BLaER1 treated with 17β-estradiol and CSF1 and Interleukin-3, amounts not matched to agents 10 nM and 100 nM (cell line): ENCODE results near the gene GLP2R.

ENCODE experiments used
- H3K27ac ChIP-seq, 11 experiments: shearing (Covaris generic); formaldehyde crosslinking; 2 replicates each; pipeline ENCODE4 v1.8.1; 2022
- H3K27me3 ChIP-seq, 11 experiments: shearing (Covaris generic); formaldehyde crosslinking; 2 replicates each; pipeline ENCODE4 v1.8.1; 2022
- H3K36me3 ChIP-seq, 11 experiments: shearing (Covaris generic); formaldehyde crosslinking; 2 replicates each; pipeline ENCODE4 v1.8.1; 2022
- H3K4me1 ChIP-seq, 10 experiments: shearing (Covaris generic); formaldehyde crosslinking; 2 replicates each; pipeline ENCODE4 v1.8.1; 2022
- H3K4me2 ChIP-seq, 11 experiments: shearing (Covaris generic); formaldehyde crosslinking; 2 replicates each; pipeline ENCODE4 v1.8.1; 2022
- H3K4me3 ChIP-seq, 10 experiments: shearing (Covaris generic); formaldehyde crosslinking; 2 replicates each; pipeline ENCODE4 v1.8.1; 2022
- H3K9ac ChIP-seq, 11 experiments: shearing (Covaris generic); formaldehyde crosslinking; 2 replicates each; pipeline ENCODE4 v1.8.1; 2022
- H3K9me3 ChIP-seq, 11 experiments: shearing (Covaris generic); formaldehyde crosslinking; replicated peaks in 1 of 11; 2 replicates each; pipeline ENCODE4 v1.8.1; 2022
- H4K20me1 ChIP-seq, 11 experiments: shearing (Covaris generic); formaldehyde crosslinking; 2 replicates each; pipeline ENCODE4 v1.8.1; 2022
- Cebpa-rat ChIP-seq, 11 experiments: shearing (Covaris generic); IDR thresholded peaks; 2 replicates each; pipeline ENCODE4 v1.8.1; 2022

Gene GLP2R

DNA sequence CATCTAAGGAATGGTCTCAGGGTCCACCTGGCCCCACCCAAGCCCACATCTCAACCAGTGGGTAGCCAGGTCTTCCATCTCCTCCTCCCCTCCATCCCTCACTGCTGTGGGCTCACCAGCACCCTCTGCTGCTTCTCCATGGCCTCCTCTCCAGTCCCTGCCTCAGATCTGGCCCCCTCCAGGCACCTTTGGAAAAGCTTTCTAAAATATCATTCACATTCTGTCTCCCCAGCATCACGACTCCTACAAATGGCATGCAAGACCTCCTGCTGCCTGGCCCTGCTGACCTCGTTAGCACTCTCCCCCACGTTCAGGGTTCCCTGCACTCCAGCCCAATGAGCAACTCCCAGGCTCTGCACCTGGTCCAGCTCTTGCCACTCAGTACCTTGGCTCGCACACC, 13.7 kb downstream of the GLP2R start:
- no peak for TF ChIP-seq Cebpa-rat (IDR thresholded peaks at IDR 0.05)
- no peak overlapping the region for H3K4me3 ChIP-seq
- H3K27ac ChIP-seq = no peak overlapping the region
- no peaks in the 10 kb centered on the region for H3K4me1 ChIP-seq
- no peaks in the 10 kb centered on the region for H3K27me3 ChIP-seq
- no peaks in the 10 kb centered on the region for H3K36me3 ChIP-seq
- H3K9ac ChIP-seq = no peak overlapping the region
- H3K4me2 ChIP-seq = no peak overlapping the region
- H4K20me1 ChIP-seq = no peaks in the 10 kb centered on the region
- no peaks in the 10 kb centered on the region for H3K9me3 ChIP-seq

DNA sequence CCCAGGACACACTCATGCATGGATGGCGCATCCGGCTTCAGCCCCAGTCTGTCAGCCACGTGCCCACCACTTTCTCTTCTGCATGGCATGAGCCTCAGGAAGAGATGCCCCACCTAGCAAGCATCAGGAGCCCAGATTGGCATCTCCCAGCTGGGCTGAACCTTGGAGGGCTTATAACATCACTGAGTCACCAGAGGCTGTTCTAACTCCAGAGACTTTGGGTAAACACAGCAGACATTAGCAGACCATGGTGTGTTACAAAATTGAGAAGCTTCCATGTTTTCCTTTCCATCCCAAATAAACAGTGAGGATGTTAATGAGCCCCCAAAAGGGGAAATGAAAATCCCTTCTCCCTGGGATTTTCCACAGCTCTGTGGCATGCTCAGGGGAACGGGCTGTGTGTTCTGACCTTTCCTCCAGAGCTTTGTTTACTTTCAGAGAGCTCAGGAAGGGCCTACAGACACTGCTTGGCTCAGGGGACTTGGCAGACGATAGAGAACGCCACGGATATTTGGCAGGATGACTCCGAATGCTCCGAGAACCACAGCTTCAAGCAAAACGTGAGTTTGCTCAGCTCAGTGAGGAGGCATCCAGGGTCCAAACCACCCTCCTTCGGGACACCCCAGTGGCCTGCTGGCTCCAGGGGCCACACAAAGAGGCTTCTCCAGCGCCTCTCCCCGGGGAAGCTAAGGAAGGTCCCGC, 16.5 kb downstream of the GLP2R start:
- no peaks in the 10 kb centered on the region for H3K9me3 ChIP-seq
- H3K36me3 ChIP-seq = no peaks in the 10 kb centered on the region
- H3K27ac ChIP-seq = no peak overlapping the region
- no peaks in the 10 kb centered on the region for H3K27me3 ChIP-seq
- TF ChIP-seq Cebpa-rat (IDR thresholded peaks at IDR 0.05) = no peak
- H3K9ac ChIP-seq = no peak overlapping the region
- no peak overlapping the region for H3K4me2 ChIP-seq
- no peaks in the 10 kb centered on the region for H3K4me1 ChIP-seq
- H3K4me3 ChIP-seq = no peak overlapping the region
- no peaks in the 10 kb centered on the region for H4K20me1 ChIP-seq

DNA sequence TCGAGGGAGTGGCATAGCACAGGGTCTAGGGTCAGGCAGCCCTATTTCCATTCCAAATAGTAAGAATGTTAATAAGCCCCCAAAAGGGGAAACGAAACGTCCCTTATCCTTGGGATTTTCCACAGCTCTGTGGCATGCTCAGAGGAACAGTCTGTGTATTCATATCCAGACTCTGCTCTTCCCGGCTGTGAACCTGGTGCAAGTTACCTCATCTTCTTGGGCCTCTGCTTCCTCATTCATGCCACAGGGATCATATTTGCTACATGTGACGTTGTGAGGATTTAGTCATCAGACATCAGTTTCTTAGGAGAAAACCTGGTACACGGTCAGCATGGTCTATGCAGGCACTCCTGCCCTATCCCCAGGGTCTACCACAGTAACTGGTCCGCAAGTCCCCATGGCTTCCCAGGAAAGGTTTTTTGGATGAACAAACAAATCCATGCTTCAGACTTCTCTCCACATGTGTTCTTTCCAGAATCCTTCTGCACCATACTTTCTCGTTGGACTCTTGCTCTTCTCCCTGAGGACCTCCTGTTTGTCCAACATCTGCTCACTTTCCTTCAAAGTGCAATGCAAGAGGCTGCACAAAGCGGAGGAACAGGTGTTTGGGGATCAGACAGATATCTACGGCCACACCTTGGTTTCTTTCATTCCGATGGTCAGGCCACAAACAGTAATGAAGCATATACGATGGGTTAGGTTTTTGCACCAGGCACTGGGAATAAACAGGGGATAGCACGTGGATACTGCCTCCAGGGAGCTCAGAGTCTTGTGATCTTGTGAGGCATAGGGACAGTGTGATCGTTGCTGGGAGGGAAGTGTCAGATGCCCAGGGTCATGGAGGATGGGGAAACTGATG, 17.7 kb downstream of the GLP2R start:
- H3K9ac ChIP-seq = no peak overlapping the region
- H4K20me1 ChIP-seq = no peaks in the 10 kb centered on the region
- no peak for TF ChIP-seq Cebpa-rat (IDR thresholded peaks at IDR 0.05)
- no peaks in the 10 kb centered on the region for H3K9me3 ChIP-seq
- no peaks in the 10 kb centered on the region for H3K27me3 ChIP-seq
- H3K4me2 ChIP-seq = no peak overlapping the region
- no peaks in the 10 kb centered on the region for H3K36me3 ChIP-seq
- H3K27ac ChIP-seq = no peak overlapping the region
- no peaks in the 10 kb centered on the region for H3K4me1 ChIP-seq
- H3K4me3 ChIP-seq = no peak overlapping the region

DNA sequence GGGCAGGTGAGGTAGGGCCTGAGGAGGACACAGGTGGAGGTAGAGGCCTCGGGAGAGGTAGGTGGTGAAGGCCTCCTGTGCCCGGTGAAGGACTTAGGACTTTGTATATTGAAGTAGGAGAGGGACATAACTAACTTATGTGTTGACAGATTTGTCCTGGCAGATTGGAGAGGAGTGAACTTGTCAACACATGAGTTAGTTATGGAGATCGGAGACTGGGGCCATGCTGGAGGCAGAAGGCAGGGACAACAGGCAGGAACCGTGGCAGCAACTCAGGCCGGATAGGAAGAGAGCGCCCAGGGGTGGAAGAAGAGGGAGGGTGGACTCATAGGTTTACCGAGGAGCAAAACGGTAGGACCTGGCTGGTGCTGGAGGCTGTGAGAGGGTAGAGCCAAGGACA, 18.4 kb downstream of the GLP2R start:
- Histone ChIP-seq H3K9me3 (no peaks in the 10 kb centered on the region), H3K27me3 (no peaks in the 10 kb centered on the region), H3K4me3 (no peak overlapping the region), H4K20me1 (no peaks in the 10 kb centered on the region), H3K27ac (no peak overlapping the region), H3K9ac (no peak overlapping the region), H3K4me2 (no peak overlapping the region), H3K36me3 (no peaks in the 10 kb centered on the region), H3K4me1 (no peaks in the 10 kb centered on the region)
- TF ChIP-seq Cebpa-rat (IDR thresholded peaks at IDR 0.05) = no peak

DNA sequence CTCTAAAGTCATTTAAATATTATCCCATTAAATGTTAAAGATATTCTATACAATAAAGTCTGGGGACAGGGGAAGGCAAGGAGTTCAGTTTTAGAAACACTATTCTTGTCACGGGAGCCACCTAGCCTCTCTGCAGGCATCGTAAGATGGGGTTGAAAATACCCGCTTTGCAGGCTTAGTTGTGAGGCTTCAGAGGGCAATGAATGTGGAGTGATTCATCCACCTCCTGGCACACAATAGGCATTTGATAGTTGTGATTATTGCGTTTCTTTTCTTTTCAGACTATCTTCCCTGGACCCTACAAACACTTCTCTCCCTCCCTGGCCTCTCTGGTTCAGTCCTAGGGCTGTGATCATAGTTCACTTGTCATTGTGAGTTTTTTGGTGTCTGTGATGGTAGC, 19.6 kb downstream of the GLP2R start:
- no peaks in the 10 kb centered on the region for H4K20me1 ChIP-seq
- no peak overlapping the region for H3K4me2 ChIP-seq
- no peaks in the 10 kb centered on the region for H3K4me1 ChIP-seq
- H3K4me3 ChIP-seq = no peak overlapping the region
- TF ChIP-seq Cebpa-rat (IDR thresholded peaks at IDR 0.05) = no peak
- H3K36me3 ChIP-seq = no peaks in the 10 kb centered on the region
- H3K27me3 ChIP-seq = no peaks in the 10 kb centered on the region
- H3K27ac ChIP-seq = no peak overlapping the region
- no peak overlapping the region for H3K9ac ChIP-seq
- no peaks in the 10 kb centered on the region for H3K9me3 ChIP-seq

DNA sequence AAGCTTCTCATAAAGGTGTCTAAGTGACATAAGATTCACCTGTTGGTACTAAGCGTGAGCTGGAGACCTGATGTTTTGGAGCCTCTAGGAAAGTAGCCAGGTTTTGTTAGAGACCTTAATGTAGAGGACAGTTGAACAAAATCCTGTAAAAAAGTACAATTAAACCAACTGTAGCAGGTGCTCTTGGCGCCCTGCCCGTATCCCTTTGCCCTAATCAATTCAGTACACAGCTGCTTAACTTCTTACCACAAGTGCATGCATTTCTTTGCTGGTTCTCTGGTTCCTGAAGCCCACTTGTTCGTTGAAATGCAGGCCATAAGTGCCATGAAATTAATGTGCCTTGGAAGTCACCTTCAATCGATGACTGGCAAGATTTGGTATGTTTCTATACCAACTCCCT, 24.4 kb downstream of the GLP2R start:
- Histone ChIP-seq H3K9me3 (no peaks in the 10 kb centered on the region), H3K4me2 (no peak overlapping the region), H3K27me3 (no peaks in the 10 kb centered on the region), H4K20me1 (no peaks in the 10 kb centered on the region), H3K4me3 (no peak overlapping the region), H3K9ac (no peak overlapping the region), H3K4me1 (no peaks in the 10 kb centered on the region), H3K27ac (no peak overlapping the region), H3K36me3 (no peaks in the 10 kb centered on the region)
- no peak for TF ChIP-seq Cebpa-rat (IDR thresholded peaks at IDR 0.05)

DNA sequence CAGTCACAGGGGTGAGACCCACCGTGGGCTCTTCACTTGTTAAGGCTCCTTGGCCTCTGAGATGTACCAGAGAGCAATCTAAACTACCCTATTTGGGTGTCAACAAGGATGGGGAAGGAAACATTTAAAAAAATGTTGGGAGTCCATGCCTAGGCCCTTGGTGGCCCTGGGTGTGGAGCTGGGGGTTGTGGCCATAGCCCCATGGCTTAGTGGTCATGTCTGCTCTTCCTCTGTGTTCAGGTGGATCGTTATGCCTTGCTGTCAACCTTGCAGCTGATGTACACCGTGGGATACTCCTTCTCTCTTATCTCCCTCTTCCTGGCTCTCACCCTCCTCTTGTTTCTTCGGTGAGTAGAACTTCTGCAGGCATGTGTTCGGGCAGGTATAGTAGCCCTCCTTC, 28.5 kb downstream of the GLP2R start:
- H3K4me1 ChIP-seq = no peaks in the 10 kb centered on the region
- no peak for TF ChIP-seq Cebpa-rat (IDR thresholded peaks at IDR 0.05)

DNA sequence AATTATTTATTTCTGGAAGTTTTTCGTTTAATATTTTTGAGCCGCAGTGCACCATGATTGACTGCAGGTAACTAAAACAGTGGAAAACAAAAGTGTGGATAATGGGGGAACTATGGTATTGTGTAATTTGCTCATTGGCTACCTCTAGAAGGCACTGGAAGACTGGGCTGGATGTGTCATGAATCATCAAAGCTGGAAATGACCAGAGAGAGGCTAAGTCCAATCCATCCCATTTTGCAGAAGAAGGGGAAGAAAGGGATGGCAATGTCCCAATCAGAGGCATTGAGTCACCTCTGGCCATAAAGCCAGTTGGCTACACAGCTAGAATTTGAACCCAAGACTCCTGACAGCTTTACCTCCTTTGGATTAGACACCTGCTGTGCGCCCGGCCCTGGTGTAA, 29.3 kb downstream of the GLP2R start:
- Histone ChIP-seq H3K27me3 (no peaks in the 10 kb centered on the region), H3K4me3 (no peak overlapping the region), H3K4me1 (no peaks in the 10 kb centered on the region), H4K20me1 (no peaks in the 10 kb centered on the region), H3K9me3 (peaks cover 0 to 21% (median 11%) of the 10 kb centered on the region in 11 experiments; a peak in 15 of 22 replicates), H3K9ac (no peak overlapping the region), H3K27ac (no peak overlapping the region), H3K36me3 (no peaks in the 10 kb centered on the region), H3K4me2 (no peak overlapping the region)
- no peak for TF ChIP-seq Cebpa-rat (IDR thresholded peaks at IDR 0.05)

More for the DNA sequence above, 28.5 kb downstream of the GLP2R start:
- Histone ChIP-seq H3K27ac (no peak overlapping the region), H3K36me3 (no peaks in the 10 kb centered on the region), H3K27me3 (no peaks in the 10 kb centered on the region), H3K4me3 (no peak overlapping the region), H4K20me1 (no peaks in the 10 kb centered on the region), H3K4me2 (no peak overlapping the region), H3K9ac (no peak overlapping the region), H3K9me3 (peaks cover 0 to 17% (median 10%) of the 10 kb centered on the region in 11 experiments; a peak in 13 of 22 replicates)

DNA sequence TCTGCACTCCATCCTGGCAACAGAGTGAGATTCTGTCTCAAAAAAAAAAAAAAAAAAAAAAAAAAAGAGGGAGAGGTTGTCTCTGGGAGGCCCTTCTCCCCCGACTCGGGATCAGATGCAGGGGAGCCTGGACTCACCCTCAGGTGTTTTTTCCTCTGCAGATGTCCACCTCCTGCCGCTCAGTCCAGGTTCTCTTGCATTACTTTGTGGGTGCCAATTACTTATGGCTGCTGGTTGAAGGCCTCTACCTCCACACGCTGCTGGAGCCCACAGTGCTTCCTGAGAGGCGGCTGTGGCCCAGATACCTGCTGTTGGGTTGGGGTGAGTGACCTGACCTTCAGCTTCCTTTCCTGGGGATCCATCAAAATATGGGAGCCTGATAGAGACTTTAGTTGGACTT, 34.1 kb downstream of the GLP2R start:
- TF ChIP-seq Cebpa-rat (IDR thresholded peaks at IDR 0.05) = no peak
- no peak overlapping the region for H3K27ac ChIP-seq
- peaks cover 4 to 32% (median 20%) of the 10 kb centered on the region in 11 experiments; a peak in 16 of 22 replicates for H3K9me3 ChIP-seq
- H3K27me3 ChIP-seq = no peaks in the 10 kb centered on the region
- no peak overlapping the region for H3K9ac ChIP-seq
- no peaks in the 10 kb centered on the region for H3K36me3 ChIP-seq
- H4K20me1 ChIP-seq = no peaks in the 10 kb centered on the region
- H3K4me2 ChIP-seq = no peak overlapping the region
- H3K4me3 ChIP-seq = no peak overlapping the region
- H3K4me1 ChIP-seq = no peaks in the 10 kb centered on the region

DNA sequence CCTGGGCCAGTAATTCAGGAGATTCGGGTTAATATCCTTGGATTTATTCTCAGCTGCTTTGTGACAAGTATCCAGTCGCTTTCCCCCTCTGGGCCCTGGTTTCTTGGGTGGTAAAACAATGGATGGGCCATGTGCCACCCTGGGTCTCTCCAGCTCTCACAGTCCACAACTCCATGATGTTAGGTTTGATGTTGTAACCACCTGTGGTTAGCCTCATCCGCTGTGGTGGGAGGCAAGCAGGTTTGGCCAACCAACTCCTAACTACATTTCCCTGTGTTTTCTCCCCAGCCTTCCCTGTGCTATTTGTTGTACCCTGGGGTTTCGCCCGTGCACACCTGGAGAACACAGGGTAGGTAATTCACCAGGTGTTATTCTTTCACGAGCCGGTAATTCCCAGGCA, 35.1 kb downstream of the GLP2R start:
- no peak overlapping the region for H3K4me3 ChIP-seq
- no peaks in the 10 kb centered on the region for H3K4me1 ChIP-seq
- peaks cover 4 to 41% (median 20%) of the 10 kb centered on the region in 11 experiments; a peak in 16 of 22 replicates for H3K9me3 ChIP-seq
- no peak for TF ChIP-seq Cebpa-rat (IDR thresholded peaks at IDR 0.05)
- no peak overlapping the region for H3K9ac ChIP-seq
- no peak overlapping the region for H3K27ac ChIP-seq
- no peaks in the 10 kb centered on the region for H3K27me3 ChIP-seq
- no peaks in the 10 kb centered on the region for H3K36me3 ChIP-seq
- no peaks in the 10 kb centered on the region for H4K20me1 ChIP-seq
- H3K4me2 ChIP-seq = no peak overlapping the region
